H9 (cell line): ENCODE results near the gene RNF167. TPM values are rescaled to one million over a fixed set of nuclear protein-coding genes. Genes with fewer than 3 reads are reported as not detected.

Experiments
- DNase-seq: peaks from one replicate; pipeline ENCODE4 v3.0.0-alpha.2; 2017
- H2AFZ ChIP-seq: one replicate; pipeline ENCODE4 v1.6.1; 2013; ENCODE audit warnings: mild to moderate bottlenecking, low read length, control low read depth, moderate library complexity
- H2AK5ac ChIP-seq: 2 replicates; pipeline ENCODE4 v1.6.1; 2013; ENCODE audit warnings: low read length, control low read depth, mixed read lengths; ENCODE audit not compliant: insufficient read length
- H2BK120ac ChIP-seq: one replicate; pipeline ENCODE4 v1.6.1; 2013; ENCODE audit warnings: low read depth, mild to moderate bottlenecking, low read length, control low read depth, inconsistent platforms; ENCODE audit not compliant: poor library complexity, severe bottlenecking
- H2BK12ac ChIP-seq: 2 replicates; pipeline ENCODE4 v1.6.1; 2013; ENCODE audit warnings: low read length, control low read depth, mixed read lengths, low read depth; ENCODE audit not compliant: insufficient read length
- H2BK15ac ChIP-seq: 2 replicates; pipeline ENCODE4 v1.6.1; 2013; ENCODE audit warnings: low read depth, low read length, control low read depth
- H2BK20ac ChIP-seq: one replicate; pipeline ENCODE4 v1.6.1; 2013; ENCODE audit warnings: low read depth, mild to moderate bottlenecking, low read length, control low read depth, inconsistent platforms; ENCODE audit not compliant: poor library complexity, severe bottlenecking
- H2BK5ac ChIP-seq: 2 replicates; pipeline ENCODE4 v1.6.1; 2013; ENCODE audit warnings: low read length, control low read depth, mixed read lengths; ENCODE audit not compliant: insufficient read length
- H3K14ac ChIP-seq: 2 replicates; pipeline ENCODE4 v1.6.1; 2013; ENCODE audit warnings: low read length, control low read depth; ENCODE audit not compliant: insufficient read depth
- H3K18ac ChIP-seq: 2 replicates; pipeline ENCODE4 v1.6.1; 2013; ENCODE audit warnings: low read depth, mild to moderate bottlenecking, mixed read lengths, low read length, control low read depth; ENCODE audit not compliant: insufficient read length
- H3K23ac ChIP-seq: 2 replicates; pipeline ENCODE4 v1.6.1; 2013; ENCODE audit warnings: low read length, control low read depth, mixed read lengths, low read depth; ENCODE audit not compliant: insufficient read length
- H3K23me2 ChIP-seq: 2 replicates; pipeline ENCODE4 v1.6.1; 2013; ENCODE audit warnings: low read depth, mild to moderate bottlenecking, mixed read lengths, low read length, control low read depth; ENCODE audit not compliant: insufficient read length, poor library complexity, severe bottlenecking
- H3K27ac ChIP-seq: 2 replicates; pipeline ENCODE4 v1.5.1; 2013; ENCODE audit warnings: low read length, control low read depth, mixed read lengths, low read depth; ENCODE audit not compliant: insufficient read length
- H3K27me3 ChIP-seq: 2 replicates; pipeline ENCODE4 v1.6.1; 2013; ENCODE audit warnings: low read length, control low read depth, inconsistent platforms; ENCODE audit not compliant: insufficient read depth
- H3K4ac ChIP-seq: 2 replicates; pipeline ENCODE4 v1.6.1; 2013; ENCODE audit warnings: low read depth, mild to moderate bottlenecking, control low read depth, inconsistent platforms, low read length, moderate library complexity
- H3K4me1 ChIP-seq: 2 replicates; pipeline ENCODE4 v1.6.1; 2013; ENCODE audit warnings: low read length, control low read depth, inconsistent platforms; ENCODE audit not compliant: insufficient read depth
- H3K4me2 ChIP-seq: 2 replicates; pipeline ENCODE4 v1.6.1; 2013; ENCODE audit warnings: low read length, control low read depth, mixed read lengths; ENCODE audit not compliant: insufficient read length, insufficient read depth
- H3K56ac ChIP-seq: 2 replicates; pipeline ENCODE4 v1.6.1; 2013; ENCODE audit warnings: low read depth, mild to moderate bottlenecking, mixed read lengths, low read length, control low read depth; ENCODE audit not compliant: insufficient read length
- H3K79me1 ChIP-seq: 2 replicates; pipeline ENCODE4 v1.6.1; 2013; ENCODE audit warnings: low read depth, mild to moderate bottlenecking, moderate library complexity, low read length, control low read depth, inconsistent platforms; ENCODE audit not compliant: insufficient read depth, poor library complexity, severe bottlenecking
- H3K79me2 ChIP-seq: 2 replicates; pipeline ENCODE4 v1.6.1; 2013; ENCODE audit warnings: low read length, control low read depth, inconsistent platforms; ENCODE audit not compliant: insufficient read depth
- H3K9ac ChIP-seq: 2 replicates; pipeline ENCODE4 v1.6.1; 2013; ENCODE audit warnings: low read length, control low read depth, mixed read lengths; ENCODE audit not compliant: insufficient read length; ENCODE audit errors: extremely low read depth
- H3K9me3 ChIP-seq: one replicate; pipeline ENCODE4 v1.6.1; 2013; ENCODE audit warnings: low read depth, low read length, inconsistent platforms; ENCODE audit not compliant: control insufficient read depth
- H3T11ph ChIP-seq: one replicate; pipeline ENCODE4 v1.6.1; 2013; ENCODE audit warnings: mild to moderate bottlenecking, low read length, control low read depth, inconsistent platforms
- H4K20me1 ChIP-seq: one replicate; pipeline ENCODE4 v1.6.1; 2013; ENCODE audit not compliant: control insufficient read depth, insufficient read length, insufficient read depth
- H4K5ac ChIP-seq: 2 replicates; pipeline ENCODE4 v1.6.1; 2013; ENCODE audit warnings: low read depth, mild to moderate bottlenecking, mixed read lengths, low read length, control low read depth; ENCODE audit not compliant: insufficient read length
- H4K8ac ChIP-seq: replicated peaks from 2 replicates; pipeline ENCODE4 v1.6.1; 2013; ENCODE audit warnings: low read length, control low read depth, mixed read lengths, low read depth; ENCODE audit not compliant: insufficient read length
- H4K91ac ChIP-seq: 2 replicates; pipeline ENCODE4 v1.6.1; 2013; ENCODE audit warnings: low read depth, mild to moderate bottlenecking, moderate library complexity, mixed read lengths, low read length, control low read depth; ENCODE audit not compliant: insufficient read length
- H3K27ac Mint-ChIP-seq, 3 experiments: 2 replicates in 2 of 3; 3 replicates in 1 of 3; pipeline ENCODE4 v1.8.0; 2020 to 2021; ENCODE audit warnings: mixed read lengths in 3 of 3, mild to moderate bottlenecking in 1 of 3, moderate library complexity in 1 of 3
- H3K27me3 Mint-ChIP-seq: 2 replicates; pipeline ENCODE4 v1.8.0; 2021; ENCODE audit warnings: low read depth, mild to moderate bottlenecking, moderate library complexity, mixed read lengths
- H3K36me3 Mint-ChIP-seq, 3 experiments: 2 replicates in 2 of 3; 3 replicates in 1 of 3; pipeline ENCODE4 v1.8.0; 2020 to 2021; ENCODE audit warnings: low read depth in 3 of 3, mixed read lengths in 3 of 3; ENCODE audit not compliant: insufficient read depth in 1 of 3
- H3K4me1 Mint-ChIP-seq, 2 experiments: 2 replicates each; pipeline ENCODE4 v1.8.0; 2020; ENCODE audit warnings: mixed read lengths in 2 of 2
- H3K4me3 Mint-ChIP-seq, 2 experiments: 2 replicates in 1 of 2; 3 replicates in 1 of 2; pipeline ENCODE4 v1.8.0; 2020 to 2021; ENCODE audit warnings: mild to moderate bottlenecking in 2 of 2, mixed read lengths in 2 of 2, moderate library complexity in 1 of 2
- H3K9me3 Mint-ChIP-seq, 2 experiments: 2 replicates in 1 of 2; 3 replicates in 1 of 2; pipeline ENCODE4 v1.8.0; 2020; ENCODE audit warnings: mild to moderate bottlenecking in 2 of 2, mixed read lengths in 2 of 2, moderate library complexity in 1 of 2
- CTCF ChIP-seq: fragments of 200-600 bp; sonication (generic); conservative IDR thresholded peaks from 3 replicates; pipeline ENCODE4 v1.8.0; 2021; ENCODE audit warnings: antibody characterized with exemption, mild to moderate bottlenecking
- WGBS: extraction: QIAGEN DNeasy Blood & Tissue Kit; methylation state at CpG from one replicate; pipeline ENCODE4 v1.1.7; 2013; ENCODE audit warnings: missing lambda C conversion rate, low lambda C conversion rate, mixed read lengths; ENCODE audit not compliant: insufficient read length; ENCODE audit errors: extremely low coverage; 5-methylcytosine and 5-hydroxymethylcytosine counted together
- total RNA-seq: library from RNA; stranded (reverse); gene quantifications from 2 replicates; pipeline ENCODE4 v1.2.1, GENCODE V29; 2021

Gene RNF167
- total RNA-seq, 1 experiment from 2014 or later: 134 TPM

GRCh38 chr17:4946312-4946976, 6.4 kb downstream of the RNF167 start:
- Histone ChIP-seq H3K4me2 (peak overlapping the region; percentile 72), H3K23ac (no peak overlapping the region), H3K4me1 (peaks cover 4% of the 10 kb centered on the region; the same call in 1 of the 2 replicates), H3K79me2 (peaks cover 13% of the 10 kb centered on the region; the same call in 1 of the 2 replicates), H2BK20ac (no peak overlapping the region), H3K23me2 (peaks cover 23% of the 10 kb centered on the region), H3K9me3 (no peaks in the 10 kb centered on the region), H3K18ac (peak overlapping the region; percentile 30), H4K20me1 (no peaks in the 10 kb centered on the region), H3K56ac (no peak overlapping the region), H2AK5ac (no peak overlapping the region), H3K14ac (no peak overlapping the region), H2BK5ac (no peak overlapping the region), H4K8ac (no peak overlapping the region), H4K5ac (no peak overlapping the region), H2BK12ac (no peak overlapping the region), H2BK120ac (no peak overlapping the region), H3K27ac (peak overlapping the region; percentile 17), H3K27me3 (no peaks in the 10 kb centered on the region), H3T11ph (no peak overlapping the region), H4K91ac (no peak overlapping the region), H2BK15ac (no peak overlapping the region), H2AFZ (no peak overlapping the region), H3K4ac (no peak overlapping the region; the same call in 1 of the 2 replicates), H3K79me1 (peaks cover 4% of the 10 kb centered on the region), H3K9ac (peak overlapping the region; percentile 53)
- H3K27ac Mint-ChIP-seq: peak overlapping the region; percentile 78 to 93 (median 92)
- DNase-seq: no peak
- H3K4me1 Mint-ChIP-seq: peaks cover 35 to 38% of the 10 kb centered on the region in 2 experiments
- peaks cover 32 to 60% (median 51%) of the 10 kb centered on the region in 3 experiments for H3K36me3 Mint-ChIP-seq
- H3K9me3 Mint-ChIP-seq: peaks cover 0 to 2% of the 10 kb centered on the region in 2 experiments; a peak in 2 of 5 replicates
- no peak for TF ChIP-seq CTCF
- H3K27me3 Mint-ChIP-seq: peaks cover 6% of the 10 kb centered on the region
- no CpG with 5 or more reads among the region's 16 CpGs for WGBS
- H3K4me3 Mint-ChIP-seq: peak overlapping the region; percentile 95 to 100
